ENCODE results near the gene WTAP.

The WTAP gene

DNA sequence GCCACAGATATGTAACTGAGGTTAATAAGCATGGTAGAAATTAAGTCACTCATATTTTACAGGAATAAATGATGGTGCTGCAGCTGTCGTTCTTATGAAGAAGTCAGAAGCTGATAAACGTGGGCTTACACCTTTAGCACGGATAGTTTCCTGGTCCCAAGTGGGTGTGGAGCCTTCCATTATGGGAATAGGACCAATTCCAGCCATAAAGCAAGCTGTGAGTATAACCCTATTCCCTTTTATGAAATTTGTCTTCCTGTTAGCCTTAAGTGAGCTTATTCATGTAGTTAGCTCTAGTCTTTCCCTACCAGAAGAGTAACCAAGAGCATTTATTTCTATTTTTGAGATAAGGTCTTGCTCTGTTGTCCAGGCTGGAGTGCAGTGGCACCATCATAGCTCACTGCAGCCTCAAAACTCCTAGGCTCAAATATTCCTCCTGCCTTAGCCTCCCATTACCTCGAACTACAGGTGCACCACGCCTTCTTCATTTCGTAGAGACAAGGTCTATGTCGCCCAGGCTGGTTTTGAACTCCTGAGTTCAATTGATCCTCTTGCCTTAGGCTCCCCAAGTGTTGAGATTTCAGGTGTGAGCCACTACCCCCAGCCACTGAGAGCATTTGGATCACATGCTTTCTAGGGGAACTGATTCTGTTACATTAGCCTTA, 50.1 kb downstream of the WTAP start:
- TF ChIP-seq, protein P1, sequence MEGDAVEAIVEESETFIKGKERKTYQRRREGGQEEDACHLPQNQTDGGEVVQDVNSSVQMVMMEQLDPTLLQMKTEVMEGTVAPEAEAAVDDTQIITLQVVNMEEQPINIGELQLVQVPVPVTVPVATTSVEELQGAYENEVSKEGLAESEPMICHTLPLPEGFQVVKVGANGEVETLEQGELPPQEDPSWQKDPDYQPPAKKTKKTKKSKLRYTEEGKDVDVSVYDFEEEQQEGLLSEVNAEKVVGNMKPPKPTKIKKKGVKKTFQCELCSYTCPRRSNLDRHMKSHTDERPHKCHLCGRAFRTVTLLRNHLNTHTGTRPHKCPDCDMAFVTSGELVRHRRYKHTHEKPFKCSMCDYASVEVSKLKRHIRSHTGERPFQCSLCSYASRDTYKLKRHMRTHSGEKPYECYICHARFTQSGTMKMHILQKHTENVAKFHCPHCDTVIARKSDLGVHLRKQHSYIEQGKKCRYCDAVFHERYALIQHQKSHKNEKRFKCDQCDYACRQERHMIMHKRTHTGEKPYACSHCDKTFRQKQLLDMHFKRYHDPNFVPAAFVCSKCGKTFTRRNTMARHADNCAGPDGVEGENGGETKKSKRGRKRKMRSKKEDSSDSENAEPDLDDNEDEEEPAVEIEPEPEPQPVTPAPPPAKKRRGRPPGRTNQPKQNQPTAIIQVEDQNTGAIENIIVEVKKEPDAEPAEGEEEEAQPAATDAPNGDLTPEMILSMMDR (conservative IDR thresholded peaks at IDR 0.05; ENCODE audit: control insufficient read depth, insufficient read depth, low read depth, low read length) = no peak
- DNase-seq (ENCODE audit: low read depth) = no peak
- no peak overlapping the region for H3K4me3 ChIP-seq (ENCODE audit: control insufficient read depth, low read depth, low read length)

DNA sequence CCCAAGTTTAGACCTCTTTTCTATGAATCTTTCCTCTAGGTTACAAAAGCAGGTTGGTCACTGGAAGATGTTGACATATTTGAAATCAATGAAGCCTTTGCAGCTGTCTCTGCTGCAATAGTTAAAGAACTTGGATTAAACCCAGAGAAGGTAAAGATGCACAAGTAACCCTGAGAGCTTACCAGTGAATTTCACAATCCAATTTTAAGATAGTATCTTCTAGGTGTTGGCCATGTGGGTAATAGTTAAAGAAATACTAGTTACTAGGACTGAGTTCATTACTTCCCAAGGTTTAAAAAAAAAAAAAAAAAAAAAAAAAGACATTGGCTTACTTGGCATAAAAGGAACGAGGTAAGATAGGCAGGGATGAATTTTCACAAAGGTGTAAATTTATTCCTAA, 50.8 kb downstream of the WTAP start:
- TF ChIP-seq, protein P1 (conservative IDR thresholded peaks at IDR 0.05; ENCODE audit: control insufficient read depth, insufficient read depth, low read depth, low read length) = no peak
- no peak for DNase-seq (ENCODE audit: low read depth)
- H3K4me3 ChIP-seq (ENCODE audit: control insufficient read depth, low read depth, low read length) = no peak overlapping the region

DNA sequence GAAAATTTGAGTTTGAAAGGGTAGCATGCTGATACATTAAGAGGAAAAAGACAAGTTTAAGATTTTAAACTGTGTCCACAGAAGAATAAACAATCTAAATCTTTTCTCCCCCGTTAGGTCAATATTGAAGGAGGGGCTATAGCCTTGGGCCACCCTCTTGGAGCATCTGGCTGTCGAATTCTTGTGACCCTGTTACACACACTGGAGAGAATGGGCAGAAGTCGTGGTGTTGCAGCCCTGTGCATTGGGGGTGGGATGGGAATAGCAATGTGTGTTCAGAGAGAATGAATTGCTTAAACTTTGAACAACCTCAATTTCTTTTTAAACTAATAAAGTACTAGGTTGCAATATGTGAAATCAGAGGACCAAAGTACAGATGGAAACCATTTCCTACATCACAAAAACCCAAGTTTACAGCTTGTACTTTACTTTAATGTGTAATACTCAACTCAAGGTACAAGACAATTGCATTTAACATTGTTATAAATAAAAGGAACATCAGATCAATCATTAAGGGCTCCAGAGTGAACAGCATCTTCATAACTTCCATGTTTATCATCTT, 51.3 kb downstream of the WTAP start:
- TF ChIP-seq, protein P1 (conservative IDR thresholded peaks at IDR 0.05; ENCODE audit: control insufficient read depth, insufficient read depth, low read depth, low read length) = no peak
- no peak for DNase-seq (ENCODE audit: low read depth)
- H3K4me3 ChIP-seq (ENCODE audit: control insufficient read depth, low read depth, low read length) = no peak overlapping the region

DNA sequence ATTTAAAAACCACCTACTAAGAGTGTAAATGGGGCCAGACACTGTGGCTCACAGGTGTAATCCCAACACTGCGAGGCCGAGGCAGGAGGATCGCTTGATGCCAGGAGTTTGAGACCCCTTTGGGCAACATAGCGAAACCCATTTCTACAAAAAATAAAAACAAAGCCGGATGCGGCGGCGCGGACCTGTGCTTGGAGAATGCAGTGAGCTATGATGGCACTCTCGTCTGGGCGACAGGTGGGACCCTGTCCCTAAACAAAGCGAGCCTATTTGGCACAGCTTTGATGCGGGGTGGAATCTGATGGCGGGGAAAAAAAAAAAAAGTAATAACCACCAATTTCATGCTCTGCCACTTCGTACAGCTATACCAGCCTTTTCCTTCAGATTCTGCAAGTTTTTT, 61.0 kb downstream of the WTAP start:
- no peak for DNase-seq (ENCODE audit: low read depth)
- TF ChIP-seq, protein P1 (conservative IDR thresholded peaks at IDR 0.05; ENCODE audit: control insufficient read depth, insufficient read depth, low read depth, low read length) = no peak
- H3K4me3 ChIP-seq (ENCODE audit: control insufficient read depth, low read depth, low read length) = peak overlapping the region; percentile 94

DNA sequence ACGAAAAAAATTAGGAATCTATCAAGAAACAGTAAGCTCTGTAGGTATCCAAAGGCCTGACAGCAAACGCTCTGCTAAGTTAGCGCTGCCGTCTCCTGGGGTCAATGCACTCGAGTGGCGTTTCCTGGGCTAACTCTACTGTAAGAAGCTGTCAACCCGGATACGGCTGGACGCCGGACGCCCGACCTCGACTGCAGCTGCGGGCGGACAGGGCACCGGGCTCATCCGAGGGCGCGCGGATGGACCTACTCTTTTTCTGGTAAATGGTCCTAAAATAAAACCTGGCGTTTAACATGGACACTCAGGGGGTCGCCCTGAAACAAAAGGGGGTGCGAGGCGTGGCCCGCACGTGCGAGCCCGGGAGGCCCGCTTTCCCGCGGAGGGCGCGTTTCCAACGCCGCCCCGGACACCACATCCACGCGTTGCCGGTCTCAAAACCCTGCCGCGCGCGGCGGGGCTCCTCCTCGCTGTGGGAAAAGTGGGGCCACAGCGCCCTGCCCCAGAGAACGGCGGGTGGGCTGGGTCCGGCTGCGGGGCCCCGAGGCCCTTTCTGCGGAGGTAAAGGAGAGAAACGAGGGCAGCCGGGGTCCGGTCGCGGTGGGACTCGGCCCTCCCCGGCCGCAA, 61.6 kb downstream of the WTAP start:
- TF ChIP-seq, protein P1 (conservative IDR thresholded peaks at IDR 0.05; ENCODE audit: control insufficient read depth, insufficient read depth, low read depth, low read length) = no peak
- peak; percentile 43 for DNase-seq (ENCODE audit: low read depth)
- H3K4me3 ChIP-seq (ENCODE audit: control insufficient read depth, low read depth, low read length) = peak overlapping the region; percentile 94

DNA sequence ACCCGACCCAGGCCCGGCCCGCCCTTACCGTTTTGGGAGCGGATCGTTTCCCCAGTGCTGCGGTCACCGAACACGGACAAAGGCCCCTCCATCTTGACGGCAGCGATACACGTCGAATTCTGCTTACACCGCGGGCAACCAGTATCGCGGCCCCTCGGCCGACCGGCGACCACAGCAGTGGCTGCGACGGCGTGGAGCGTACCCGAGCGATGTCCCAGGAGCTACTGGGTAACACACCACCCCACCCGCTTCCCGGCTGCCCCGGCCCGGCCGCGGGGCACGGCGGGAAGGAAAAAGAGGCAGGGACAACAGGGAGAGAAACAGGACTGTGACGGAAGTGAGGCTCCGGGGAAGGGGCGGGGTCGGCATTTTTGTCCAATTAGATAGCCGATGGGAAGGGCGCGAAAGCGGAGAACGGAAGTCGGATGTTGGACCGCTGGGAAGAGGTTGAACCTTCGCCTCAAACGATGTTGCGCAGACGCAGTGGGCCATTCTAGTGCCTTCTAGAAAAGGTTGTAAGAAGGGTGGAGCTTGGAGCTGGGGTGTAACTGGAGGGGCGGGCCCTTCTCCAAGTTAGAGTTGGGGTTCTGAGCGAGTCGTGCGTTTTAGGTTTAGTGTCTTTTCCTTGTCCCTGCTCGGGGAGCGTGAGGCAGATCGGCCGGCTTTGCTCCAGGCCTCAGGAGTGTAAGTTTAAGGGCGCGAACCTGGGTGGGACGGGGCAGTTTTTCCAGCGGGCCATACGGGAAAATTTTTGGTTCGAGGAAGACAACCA, 62.3 kb downstream of the WTAP start, which contains the start of gene TCP1:
Gene TCP1 (minus strand): TSS at position 226 of the 772 bp plus-strand sequence. CDS start 134 bp downstream, at position 92.
- peak; percentile 100 for DNase-seq (ENCODE audit: low read depth)
- TF ChIP-seq, protein P1 (conservative IDR thresholded peaks at IDR 0.05; ENCODE audit: control insufficient read depth, insufficient read depth, low read depth, low read length) = no peak

More for the DNA sequence above, 62.3 kb downstream of the WTAP start, which contains the start of gene TCP1:
- peak within 1 kb of the TSS; percentile 94 for H3K4me3 ChIP-seq (ENCODE audit: control insufficient read depth, low read depth, low read length)

Data from fibroblast of mammary gland (primary cell).